Endothelial cell of umbilical vein (primary cell): Measurements from ENCODE around the gene FAM193B. TPM values are rescaled to one million over a fixed set of nuclear protein-coding genes. Genes with fewer than 3 reads are reported as not detected.
A peak's percentile ranks its signal among the peaks of the same experiment; 100 is the strongest.

Experiments used
- BruUV-seq: library from RNA; stranded (reverse); fragments of 400-500 nt; replicated peaks from 2 replicates; lab custom pipeline; 2021; lab: Mats Ljungman, UMichigan
- CTCF ChIA-PET: fragments of 300-600, 350-600 bp; sonication (Branson Sonifier 250); formaldehyde crosslinking; loops from one replicate; lab custom pipeline; 2021; ENCODE audit warnings: antibody characterized with exemption, inconsistent platforms; lab: Charles Lee
- POLR2A ChIA-PET: fragments of 300-600, 350-600 bp; sonication (Branson Sonifier 250); formaldehyde crosslinking; loops from one replicate; lab custom pipeline; 2021; ENCODE audit warnings: antibody characterized with exemption, inconsistent platforms; lab: Charles Lee
- DNase-seq: peaks from one replicate; pipeline ENCODE4 v3.0.0-alpha.2; 2011; ENCODE audit warnings: low read depth, low spot score
- FAIRE-seq: peaks from 2 replicates; lab custom pipeline; 2011; peaks lifted over from hg19 to GRCh38; lab: Jason Lieb, UNC
- H2AFZ ChIP-seq: 2 replicates; pipeline ENCODE4 v1.6.0; 2012; ENCODE audit warnings: low read depth, low read length, control low read depth, inconsistent platforms
- H3K27ac ChIP-seq: 2 replicates; pipeline ENCODE4 v1.5.1; 2011; ENCODE audit warnings: low read depth, mild to moderate bottlenecking, control low read depth, low read length, moderate library complexity; ENCODE audit not compliant: insufficient read depth
- H3K27me3 ChIP-seq, 2 experiments: 2 replicates each; pipeline versions ENCODE4 v1.6.0 to v1.6.1; 2011; ENCODE audit warnings: low read length in 2 of 2, mixed read lengths in 1 of 2; ENCODE audit not compliant: control insufficient read depth in 2 of 2, insufficient read depth in 2 of 2
- H3K36me3 ChIP-seq, 2 experiments: 2 replicates in 1 of 2; 3 replicates in 1 of 2; pipeline ENCODE4 v1.5.1; 2011; ENCODE audit warnings: low read length in 2 of 2, mild to moderate bottlenecking in 1 of 2, moderate library complexity in 1 of 2; ENCODE audit not compliant: control insufficient read depth in 2 of 2, insufficient read depth in 2 of 2; ENCODE audit errors: extremely low read depth in 1 of 2
- H3K4me1 ChIP-seq: 3 replicates; pipeline ENCODE4 v1.5.1; 2011; ENCODE audit warnings: mild to moderate bottlenecking, low read length; ENCODE audit not compliant: control insufficient read depth, insufficient read depth; ENCODE audit errors: extremely low read depth
- H3K4me2 ChIP-seq: 2 replicates; pipeline ENCODE4 v1.6.1; 2011; ENCODE audit warnings: low read length, control low read depth, mixed read lengths; ENCODE audit not compliant: insufficient read depth
- H3K4me3 ChIP-seq, 3 experiments: fragments of 200-600 bp in 1 of 3; sonication (generic), shearing (Covaris generic) in 1 of 3; replicated peaks in 1 of 3; 2 replicates each; pipeline ENCODE4 v1.5.1; 2011 to 2016; ENCODE audit warnings: control low read depth in 3 of 3, low read length in 3 of 3, mild to moderate bottlenecking in 2 of 3, inconsistent platforms in 1 of 3, low read depth in 1 of 3, moderate library complexity in 1 of 3; ENCODE audit not compliant: insufficient read depth in 1 of 3
- H3K79me2 ChIP-seq: 2 replicates; pipeline ENCODE4 v1.6.0; 2012; ENCODE audit warnings: low read length, inconsistent platforms; ENCODE audit not compliant: control insufficient read depth, insufficient read depth
- H3K9ac ChIP-seq: replicated peaks from 2 replicates; pipeline ENCODE3; 2011; ENCODE audit warnings: low read length, control low read depth; ENCODE audit not compliant: insufficient read depth; ENCODE audit errors: extremely low read depth
- H3K9me1 ChIP-seq: replicated peaks from 3 replicates; pipeline ENCODE4 v1.6.0; 2011; ENCODE audit warnings: mild to moderate bottlenecking, low read length; ENCODE audit not compliant: control insufficient read depth, insufficient read depth; ENCODE audit errors: extremely low read depth
- H3K9me3 ChIP-seq: replicated peaks from 2 replicates; pipeline ENCODE4 v1.5.1; 2012; ENCODE audit warnings: low read length, inconsistent platforms; ENCODE audit not compliant: control insufficient read depth, insufficient read depth
- H4K20me1 ChIP-seq: replicated peaks from 2 replicates; pipeline ENCODE3; 2011; ENCODE audit warnings: mild to moderate bottlenecking, low read length; ENCODE audit not compliant: control insufficient read depth, insufficient read depth; ENCODE audit errors: extremely low read depth
- EZH2 ChIP-seq: IDR thresholded peaks from 2 replicates; pipeline ENCODE4 v1.6.1; 2012; ENCODE audit warnings: borderline replicate concordance, low read depth, mild to moderate bottlenecking, moderate library complexity, low read length, inconsistent platforms; ENCODE audit not compliant: severe bottlenecking
- JUN ChIP-seq: IDR thresholded peaks from 2 replicates; pipeline ENCODE4 v1.6.1; 2011; ENCODE audit warnings: borderline replicate concordance, low read depth; ENCODE audit not compliant: insufficient read length, insufficient read depth
- POLR2A ChIP-seq: IDR thresholded peaks from 2 replicates; pipeline ENCODE4 v1.6.1; 2012; ENCODE audit warnings: low read depth, mild to moderate bottlenecking, control low read depth, low read length
- dilution Hi-C: fragments of 300-500 bp; cut with MboI; formaldehyde crosslinking; loops from one replicate; pipeline ENCODE4 v1.15.0; 2019; ENCODE audit warnings: low sequenced_read_pairs; ENCODE audit not compliant: extremely low pct_ligation_motif_present
- intact Hi-C: fragments of 100-400 bp; cut with micrococcal nuclease; formaldehyde crosslinking; loops from one replicate; pipeline ENCODE4 v1.10.0; 2022
- polyA plus RNA-seq, 4 experiments: library from polyadenylated mRNA; depleted of rRNA in 3 of 4; stranded (reverse) in 3 of 4; unstranded in 1 of 4; fragments of >200 nt; gene quantifications; 2 replicates each; pipeline versions ENCODE4 v1.2.1 to v1.2.3, GENCODE V29; 2011 to 2012; ENCODE audit warnings: missing spikeins in 1 of 4
- total RNA-seq: library from RNA; stranded (reverse); gene quantifications from 2 replicates; pipeline ENCODE4 v1.2.3, GENCODE V29; 2021

The FAM193B gene
- total and polyA plus RNA-seq, 2 donors (not counting 3 experiments of a cell fraction or from before 2014, with no cell fraction given) = 57.9 to 75.7 TPM

DNA sequence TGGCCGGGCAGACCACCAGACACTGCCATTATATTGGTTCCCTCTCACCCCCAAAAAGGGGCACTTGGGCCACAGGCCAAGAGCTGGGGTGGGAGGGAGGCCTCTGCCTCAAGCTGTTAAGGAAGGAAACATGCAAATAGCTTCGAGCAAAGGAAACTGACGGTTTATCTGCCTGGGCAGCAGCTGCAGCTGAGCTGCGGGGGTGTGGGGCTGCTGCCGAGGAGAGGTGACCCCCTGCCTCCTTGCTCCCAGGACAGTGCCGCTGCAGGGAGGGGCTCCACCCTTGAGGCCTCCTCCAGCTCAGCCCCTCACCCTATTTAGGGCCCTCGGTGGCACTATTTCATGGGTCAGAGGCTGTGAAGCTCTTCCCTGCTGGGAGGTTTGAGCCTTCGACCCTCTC is 45.5 kb downstream of the FAM193B start:
- H4K20me1 ChIP-seq = no peaks in the 10 kb centered on the region
- CTCF ChIA-PET = interaction anchor here (0.8 to 3.8 kb wide), 4 partner anchors 8 to 118 kb away, joined by 3 to 22 read pairs (median 8); no protein-coding TSS in a partner anchor
- H3K4me3 ChIP-seq = no peak overlapping the region
- FAIRE-seq (no peak), DNase-seq (peak; percentile 43)
- H3K9me3 ChIP-seq = no peaks in the 10 kb centered on the region
- H3K9me1 ChIP-seq = no peaks in the 10 kb centered on the region
- H2AFZ ChIP-seq = no peak overlapping the region
- no peak overlapping the region for H3K9ac ChIP-seq
- no peak overlapping the region for H3K27ac ChIP-seq
- TF ChIP-seq JUN (no peak), POLR2A (peak; percentile 25)
- H3K27me3 ChIP-seq = no peaks in the 10 kb centered on the region
- H3K4me2 ChIP-seq = no peak overlapping the region
- intact Hi-C loops = loop anchor here (1.0 kb wide), 1 partner anchor 12 kb away; the partner anchor contains the start of gene PDLIM7
- H3K79me2 ChIP-seq = no peaks in the 10 kb centered on the region
- POLR2A ChIA-PET = interaction anchor here (0.7 to 2.5 kb wide), 2 partner anchors 12 to 181 kb away, joined by 3 to 15 read pairs; partner anchors contain the start of gene PDLIM7
- peaks cover 9 to 28% of the 10 kb centered on the region in 2 experiments for H3K36me3 ChIP-seq
- H3K4me1 ChIP-seq = peaks cover 9% of the 10 kb centered on the region
- dilution Hi-C loops = no loop called here
- no TSS peak for BruUV-seq

DNA sequence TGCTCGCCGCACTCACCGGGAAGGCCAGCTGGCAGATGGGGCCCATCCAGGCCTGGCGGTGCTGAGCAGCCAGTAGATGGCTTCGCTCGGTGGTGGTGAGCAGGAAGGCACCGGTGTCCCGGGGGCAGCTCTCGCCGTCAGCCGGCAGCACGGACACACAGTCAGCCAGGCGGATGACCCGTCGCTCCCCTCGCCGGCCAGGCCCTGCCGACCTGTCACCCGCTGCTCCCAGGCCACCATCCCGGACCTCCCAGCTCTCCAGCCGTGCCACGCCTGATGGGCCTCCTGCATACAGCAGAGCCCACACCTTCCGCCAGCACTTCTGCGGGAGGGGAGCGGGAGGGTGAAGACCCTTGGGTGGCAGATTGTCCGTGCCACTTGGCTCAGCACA is 46.1 kb downstream of the FAM193B start:
- Histone ChIP-seq H3K27ac (no peak overlapping the region), H3K9me3 (no peaks in the 10 kb centered on the region), H2AFZ (no peak overlapping the region), H3K79me2 (no peaks in the 10 kb centered on the region), H3K4me1 (peaks cover 9% of the 10 kb centered on the region), H3K9ac (no peak overlapping the region), H3K36me3 (peaks cover 9 to 27% of the 10 kb centered on the region in 2 experiments), H3K27me3 (no peaks in the 10 kb centered on the region), H3K4me3 (no peak overlapping the region), H3K4me2 (no peak overlapping the region), H3K9me1 (no peaks in the 10 kb centered on the region), H4K20me1 (no peaks in the 10 kb centered on the region)
- FAIRE-seq = no peak
- dilution Hi-C loops (no loop called here), intact Hi-C loops (no loop called here)
- no peak for TF ChIP-seq EZH2
- CTCF ChIA-PET = interaction anchor here (0.8 to 3.8 kb wide), 5 partner anchors 8 to 118 kb away, joined by 3 to 22 read pairs (median 6); no protein-coding TSS in a partner anchor
- POLR2A ChIA-PET = interaction anchor here (2.5 kb wide), 1 partner anchor 11 kb away, joined by 15 read pairs; the partner anchor contains the start of gene PDLIM7
- no peak for DNase-seq
- no TSS peak for BruUV-seq
